ENCODE data around the gene TNFRSF21.
"Not testable (repeated sequence)": the region's sequence is repeated elsewhere in the genome, so short reads cannot be mapped to it uniquely, and the experiment has no call there.

Gene TNFRSF21

DNA sequence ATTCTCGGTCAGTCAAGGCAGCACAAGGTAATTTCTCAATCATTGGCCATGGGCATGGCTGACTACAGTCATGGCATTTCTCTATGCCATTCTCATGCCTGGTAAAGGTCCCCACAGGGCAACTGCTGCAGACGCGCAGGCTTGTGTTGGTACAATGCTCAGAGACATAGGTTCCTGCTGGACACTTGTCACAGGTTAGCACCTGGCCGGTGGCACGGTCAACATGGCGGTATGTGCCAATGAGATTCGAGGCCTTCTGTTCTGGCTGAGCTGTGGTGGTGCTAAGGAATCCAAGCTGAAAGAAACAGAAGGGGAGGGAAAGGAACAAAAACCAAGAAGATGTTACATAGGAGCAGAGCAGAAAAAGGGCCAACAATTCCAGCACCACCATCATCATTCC is 23.4 kb downstream of the TNFRSF21 start:
- no peak for DNase-seq

DNA sequence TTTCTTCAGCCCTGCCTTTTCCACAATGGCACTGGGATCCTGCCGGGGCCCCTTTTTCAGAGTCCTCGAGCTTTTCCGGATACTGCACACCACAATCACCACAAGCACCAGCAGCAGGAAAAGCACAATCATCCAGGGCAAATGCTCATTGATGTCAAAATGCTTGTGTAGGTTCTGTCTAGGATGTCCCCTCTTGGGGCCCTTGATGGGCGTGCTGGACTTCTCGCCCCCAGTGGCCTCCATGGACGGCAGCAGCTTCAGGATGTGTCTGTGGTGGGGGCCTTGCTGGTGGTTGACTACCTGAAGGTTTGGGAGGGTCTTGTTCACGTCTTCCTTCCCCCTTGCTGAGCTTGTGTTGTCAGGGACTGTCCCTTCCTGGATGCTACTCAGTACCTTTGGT is 25.7 kb downstream of the TNFRSF21 start:
- DNase-seq, result no peak

DNA sequence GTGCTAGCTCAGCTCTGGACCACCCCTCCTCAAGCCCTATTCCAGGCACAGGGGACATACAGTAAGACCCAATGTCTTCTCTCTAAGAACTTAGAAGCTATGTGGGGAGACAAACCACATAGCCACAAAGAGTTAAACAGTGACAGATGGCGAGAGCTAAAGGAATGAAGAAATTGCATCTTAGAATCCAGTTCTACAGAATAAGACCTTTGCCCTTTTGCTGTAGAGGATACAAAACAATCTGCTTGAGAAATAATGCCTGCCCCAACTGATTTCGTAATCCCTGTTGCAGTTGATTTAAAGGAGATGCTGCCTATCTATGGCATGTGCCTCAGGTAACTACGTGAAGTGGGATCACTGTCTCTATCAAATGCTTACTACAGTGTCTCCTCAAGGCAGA is 31.2 kb downstream of the TNFRSF21 start:
- DNase-seq, result no peak

DNA sequence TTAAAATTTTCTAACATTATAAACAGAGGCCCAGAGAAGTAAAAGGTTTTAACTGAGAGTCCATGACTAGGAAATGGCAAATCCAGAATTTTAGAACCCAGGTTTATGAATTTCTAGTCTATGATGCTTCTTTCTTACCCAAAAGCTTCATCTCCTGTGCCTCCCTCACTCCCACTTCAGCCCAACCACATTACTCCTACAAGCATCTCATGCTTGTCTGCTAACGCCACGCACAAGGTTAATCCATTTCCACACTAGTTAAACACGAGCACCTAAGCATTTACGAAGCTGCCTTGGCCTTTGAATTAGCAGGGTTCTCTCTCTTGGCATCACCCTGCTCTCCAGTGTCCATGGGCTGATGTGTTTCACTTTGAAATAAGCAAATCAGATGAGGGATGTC is 32.0 kb downstream of the TNFRSF21 start:
- DNase-seq, result no peak

DNA sequence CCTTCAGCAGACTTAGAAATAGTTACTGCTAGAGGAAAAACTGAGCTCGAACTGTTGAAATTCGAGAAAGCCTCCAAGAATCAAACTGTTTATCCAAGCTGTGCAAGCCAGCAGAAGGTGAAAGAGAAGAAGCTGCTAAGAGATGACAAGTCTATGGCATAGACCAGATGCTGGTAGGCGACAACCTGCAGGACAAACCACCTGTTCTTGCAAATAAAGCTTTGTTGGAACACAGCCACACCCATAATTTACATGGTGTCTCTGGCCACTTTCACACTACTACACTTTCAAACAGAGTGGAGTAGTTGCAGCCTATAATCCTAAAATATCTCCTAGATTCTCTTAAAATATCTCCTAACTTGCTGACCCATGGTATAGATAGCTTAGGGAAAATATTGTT is 33.3 kb downstream of the TNFRSF21 start:
- DNase-seq, result no peak

DNA sequence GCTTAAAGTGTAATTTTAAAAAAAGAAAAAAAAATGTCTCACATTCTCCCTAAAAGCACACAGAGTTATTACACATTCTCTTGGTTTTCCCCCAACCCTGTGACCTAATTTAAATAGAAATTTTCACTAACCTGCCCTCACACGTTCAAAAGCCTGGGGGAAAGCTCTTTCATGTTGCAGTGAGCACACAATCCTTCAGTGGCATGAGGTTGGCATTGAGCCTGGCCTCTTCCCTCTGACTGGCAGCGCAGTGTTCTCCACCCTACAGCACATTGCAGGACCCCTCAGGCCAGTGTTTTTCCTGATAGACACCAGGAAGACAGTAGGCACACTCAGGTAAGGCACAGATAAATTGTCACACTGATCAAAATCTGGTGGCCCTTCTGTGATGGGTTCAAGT is 34.1 kb downstream of the TNFRSF21 start:
- no peak for DNase-seq

DNA sequence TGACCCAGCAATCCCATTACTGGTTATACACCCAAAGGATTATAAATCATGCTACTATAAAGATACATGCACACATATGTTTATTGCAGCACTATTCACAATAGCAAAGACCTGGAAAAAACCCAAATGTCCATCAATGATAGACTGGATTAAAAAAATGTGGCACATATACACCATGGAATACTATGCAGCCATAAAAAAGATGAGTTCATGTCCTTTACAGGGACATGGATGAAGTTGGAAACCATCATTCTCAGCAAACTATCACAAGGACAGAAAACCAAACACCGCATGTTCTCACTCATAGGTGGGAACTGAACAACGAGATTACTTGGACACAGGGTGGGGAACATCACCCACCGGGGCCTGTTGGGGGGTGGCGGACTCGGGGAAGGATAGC is 34.6 kb downstream of the TNFRSF21 start:
- not testable (repeated sequence) for DNase-seq

DNA sequence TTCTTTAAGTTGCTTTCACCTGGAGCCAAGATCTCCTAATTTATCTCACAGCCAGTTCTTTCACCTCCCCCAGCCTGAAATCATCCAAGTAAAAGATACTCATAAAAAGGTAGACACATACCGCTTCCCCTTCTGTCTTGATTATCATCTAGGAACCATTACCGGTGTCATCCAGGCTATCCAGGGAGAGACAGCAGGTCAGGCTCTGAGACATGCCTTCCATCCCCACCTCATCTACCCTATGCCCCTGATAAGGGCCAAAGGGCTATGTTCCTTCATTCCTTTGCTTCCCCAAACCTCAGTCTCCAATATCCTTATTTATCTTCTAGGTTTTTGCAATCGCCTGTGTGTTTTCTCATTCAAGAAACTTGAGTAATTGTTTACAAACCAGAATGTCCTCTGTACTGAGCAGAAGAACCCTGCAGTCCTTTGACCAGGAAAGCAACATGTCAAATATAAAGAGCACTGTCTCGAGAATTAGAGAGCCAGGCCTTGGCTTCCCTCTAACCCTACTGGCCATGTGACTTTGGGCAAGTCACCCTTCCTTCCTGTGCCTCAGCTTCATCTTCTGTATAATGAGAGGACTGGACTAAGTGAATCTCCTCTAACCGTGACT is 41.0 kb downstream of the TNFRSF21 start:
- no peak for DNase-seq

DNA sequence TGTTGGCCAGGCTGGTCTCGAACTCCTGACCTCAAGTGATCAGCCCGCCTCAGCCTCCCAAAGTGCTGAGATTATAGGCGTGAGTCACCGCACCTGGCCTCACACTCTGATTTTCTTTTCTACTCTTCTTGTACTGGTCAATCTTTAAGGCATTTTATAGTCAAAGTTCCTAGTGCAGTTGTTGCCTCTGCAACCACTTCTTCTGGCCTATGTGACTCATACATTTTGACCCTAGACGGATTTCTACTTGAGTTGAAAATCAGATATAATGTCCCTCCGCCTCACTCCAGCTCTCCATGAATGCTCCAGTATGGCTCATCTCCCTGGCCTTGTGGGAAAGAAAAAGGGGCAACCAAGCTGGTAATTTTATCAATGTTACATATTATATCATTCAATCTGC is 42.4 kb downstream of the TNFRSF21 start:
- no peak for DNase-seq

DNA sequence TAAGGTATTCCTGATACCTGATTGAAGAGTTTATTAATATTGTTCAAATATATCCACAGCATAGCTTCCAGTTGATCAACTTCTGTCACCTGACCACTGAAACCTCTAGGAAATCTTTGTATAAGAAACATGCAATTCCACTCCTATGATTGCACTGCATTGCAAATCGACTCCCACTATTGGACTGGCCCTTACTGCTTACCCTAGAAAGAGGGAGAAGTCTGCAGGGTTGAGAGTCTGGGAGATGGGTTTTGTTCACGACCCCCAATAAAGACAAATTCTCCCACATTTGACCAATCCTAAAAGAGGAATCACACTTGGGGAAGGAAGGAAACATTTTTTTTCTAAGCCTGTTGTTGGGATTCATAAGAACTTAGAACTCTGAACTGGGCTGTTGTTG is 43.7 kb downstream of the TNFRSF21 start:
- no peak for DNase-seq

DNA sequence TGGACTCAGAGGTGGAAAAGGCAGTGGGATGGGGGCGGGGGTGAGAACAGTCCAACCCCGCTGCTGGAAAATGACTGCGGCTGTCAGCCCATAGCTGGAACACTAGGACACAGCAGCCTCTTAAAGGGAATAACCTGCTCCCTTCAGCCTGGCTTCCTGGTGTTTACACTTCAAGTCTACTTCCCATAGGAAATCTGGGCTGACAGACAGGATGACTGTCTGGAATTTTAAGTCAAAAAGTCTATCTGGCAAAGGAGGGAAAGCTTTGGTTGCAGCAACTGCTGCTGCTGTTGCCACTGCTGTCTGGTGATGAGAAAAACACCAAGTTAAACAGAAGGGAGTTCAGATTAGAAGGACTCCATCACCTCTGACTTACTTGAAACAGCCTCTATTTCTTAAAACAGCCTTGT is 44.9 kb downstream of the TNFRSF21 start:
- DNase-seq, result peak; percentile 52

DNA sequence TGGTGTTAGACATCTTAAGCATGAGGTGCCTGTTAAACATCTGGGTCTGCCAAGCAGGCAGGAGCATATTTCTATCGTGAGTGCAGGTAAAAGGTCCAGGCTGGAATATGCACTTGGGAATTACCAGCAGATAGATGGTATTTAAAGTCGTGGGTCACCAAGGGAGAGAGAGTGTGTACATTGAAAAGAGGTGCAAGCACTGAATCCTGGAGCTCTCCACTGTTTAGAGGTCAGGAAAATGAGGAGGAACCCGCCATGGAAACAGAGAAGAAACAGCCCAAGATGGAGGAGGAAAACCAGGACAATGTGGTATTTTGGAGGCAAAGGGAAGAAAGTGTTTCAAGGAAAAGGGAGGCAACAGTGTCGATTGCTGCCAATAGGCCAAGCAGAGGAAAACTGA is 46.4 kb downstream of the TNFRSF21 start:
- no peak for DNase-seq

DNA sequence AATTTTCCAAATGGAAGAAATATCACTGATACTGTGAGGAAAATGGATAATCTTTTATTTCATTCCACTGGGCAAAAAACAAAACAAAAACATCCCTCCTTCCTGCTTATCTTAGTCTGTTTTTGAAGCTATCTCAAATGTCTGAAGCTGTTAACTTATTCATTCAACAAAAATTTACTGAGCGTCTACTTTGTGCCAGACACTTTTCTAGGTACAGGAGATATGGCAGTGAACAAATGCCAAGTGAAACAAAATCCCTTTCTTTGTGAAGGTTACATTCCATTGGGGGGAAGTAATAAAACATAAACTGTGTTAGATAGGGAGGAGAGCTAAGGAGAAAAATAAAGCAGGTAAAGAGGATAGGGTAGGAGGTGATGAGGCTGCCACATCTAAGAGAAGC is 47.5 kb downstream of the TNFRSF21 start:
- DNase-seq, result no peak

DNA sequence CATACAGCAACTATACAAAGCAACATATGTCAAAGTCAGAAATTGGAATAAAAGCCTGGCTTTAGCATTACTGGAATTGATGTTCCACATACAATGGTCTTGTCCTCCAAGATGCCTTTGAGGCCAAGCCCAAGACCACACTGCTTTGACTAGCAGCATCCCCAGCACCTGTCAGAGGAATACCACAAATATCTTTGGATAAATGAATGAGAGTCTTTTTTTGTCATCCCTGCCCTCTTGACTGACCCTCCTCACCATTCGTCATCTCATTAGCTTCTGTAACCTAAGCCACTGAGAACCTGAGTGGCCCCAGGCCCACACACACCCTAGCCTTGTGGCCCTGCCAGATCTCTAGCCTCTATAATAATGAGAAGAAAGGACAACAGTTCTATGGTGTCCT is 48.5 kb downstream of the TNFRSF21 start:
- no peak for DNase-seq

DNA sequence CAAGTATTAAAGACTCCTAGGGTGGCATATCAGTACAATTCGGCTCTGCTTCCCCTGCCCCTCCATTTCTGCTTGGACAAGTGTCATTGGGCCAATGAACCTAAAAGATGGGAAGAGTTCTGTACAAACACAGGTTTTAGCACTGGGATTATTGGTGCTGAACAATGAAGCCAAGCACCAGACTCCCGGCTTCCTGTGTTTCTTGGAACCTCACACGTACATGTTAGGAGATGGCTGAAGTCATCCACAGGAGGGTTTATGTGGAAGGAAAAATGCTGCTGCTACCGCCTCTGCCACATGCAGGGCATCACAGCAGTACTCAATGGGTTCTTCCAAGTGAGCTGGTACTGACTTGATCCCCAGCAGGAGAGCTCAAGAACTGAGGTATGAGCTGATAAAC is 49.7 kb downstream of the TNFRSF21 start:
- no peak for DNase-seq

DNA sequence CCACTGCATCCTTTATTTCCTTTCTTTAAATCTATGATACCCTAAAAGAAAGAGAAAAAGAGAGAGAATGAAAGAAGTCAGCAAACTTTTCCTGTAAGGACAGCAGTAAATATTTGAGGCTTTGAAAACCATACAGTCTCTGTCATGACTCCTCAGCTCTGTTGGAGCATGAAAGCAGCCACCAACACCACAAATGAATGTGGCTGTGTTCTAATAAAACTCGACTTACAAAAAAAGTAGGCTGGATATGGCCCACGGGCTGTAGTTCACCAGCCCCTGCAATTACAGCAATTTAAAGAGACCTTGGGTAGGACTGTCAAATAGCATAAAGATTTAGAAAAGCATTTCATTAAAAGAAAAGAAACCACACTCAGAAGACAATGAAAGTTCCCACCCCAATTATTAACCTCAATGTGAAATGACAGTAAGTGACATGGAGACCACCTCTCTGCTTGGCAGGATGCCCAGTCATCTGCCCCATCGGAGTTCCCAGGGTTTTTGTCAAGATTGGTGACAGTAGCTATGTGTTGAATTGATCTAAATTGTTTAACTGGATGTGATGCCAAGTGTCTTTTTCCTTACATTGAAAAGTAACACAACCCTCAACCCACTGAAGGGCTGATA is 50.9 kb downstream of the TNFRSF21 start:
- no peak for DNase-seq

DNA sequence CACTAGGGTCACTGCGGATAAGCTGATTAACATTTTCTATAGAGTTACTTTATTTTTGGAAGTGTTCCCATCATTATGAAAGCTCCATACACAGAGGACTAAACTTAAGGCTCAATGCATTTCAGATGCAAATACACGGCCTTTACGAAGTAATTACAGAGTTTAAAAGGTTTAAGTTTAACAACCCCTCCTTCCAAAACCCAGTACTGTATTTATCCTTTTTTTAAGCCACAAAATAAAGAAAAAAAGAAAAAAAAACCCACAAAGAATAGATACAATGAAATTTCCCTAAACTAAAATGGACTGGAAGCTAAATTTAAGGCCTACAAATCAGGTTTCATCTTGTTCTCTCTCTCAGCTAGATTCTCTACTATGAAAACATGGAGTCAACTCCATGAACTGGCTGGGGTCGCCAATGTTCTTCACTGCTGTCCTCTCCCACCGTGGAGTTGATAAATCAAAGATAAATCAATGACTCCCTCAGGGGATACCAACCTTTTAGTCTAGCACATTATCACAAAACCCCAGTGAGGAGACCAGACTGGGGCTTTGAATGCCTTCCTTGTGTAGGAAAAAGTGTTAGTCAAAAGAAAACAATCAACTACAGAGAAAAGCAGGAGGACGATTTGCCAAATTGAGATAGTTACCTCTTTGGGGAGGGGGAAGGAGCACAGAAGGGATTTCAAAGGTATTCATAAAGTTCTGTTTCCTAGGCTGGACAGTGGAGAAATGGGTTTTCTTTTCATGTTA is 52.5 kb downstream of the TNFRSF21 start:
- no peak for DNase-seq

DNA sequence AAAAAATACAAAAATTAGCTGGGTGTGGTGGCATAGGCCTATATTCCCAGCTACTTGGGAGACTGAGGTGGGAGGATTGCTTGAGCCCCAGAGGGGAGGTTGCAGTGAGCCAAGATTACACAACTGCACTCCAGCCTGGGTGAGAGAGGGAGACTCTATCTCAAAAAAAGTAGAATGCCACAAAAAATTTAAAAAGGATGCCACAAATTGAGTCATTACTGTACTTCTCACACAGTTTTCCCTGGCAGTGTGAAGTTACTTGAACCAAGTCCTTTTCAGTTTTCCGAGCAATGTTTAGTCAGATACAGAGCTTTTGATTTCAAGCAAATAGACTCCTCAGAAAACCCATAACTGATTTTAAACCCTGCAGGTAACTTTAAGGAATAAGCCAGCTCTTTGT is 53.3 kb downstream of the TNFRSF21 start:
- DNase-seq, result no peak

DNA sequence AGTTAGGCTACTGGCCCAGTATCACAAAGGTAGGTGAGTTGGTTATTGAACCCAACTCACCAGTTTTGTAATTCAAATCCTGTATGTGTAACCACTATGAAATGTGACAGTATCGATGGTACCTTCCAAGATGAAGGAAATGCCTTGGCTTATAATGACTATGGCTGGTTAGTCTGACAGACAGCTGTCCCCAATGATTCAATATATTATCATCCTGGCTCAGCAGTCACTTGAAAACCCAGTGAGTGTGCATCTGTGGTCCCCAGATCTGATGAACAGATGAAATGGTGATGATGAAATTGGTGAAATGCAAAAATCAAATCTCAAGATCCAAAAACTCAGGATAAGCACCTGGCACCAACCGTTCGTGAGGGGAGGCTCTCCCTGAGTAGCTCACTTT is 54.8 kb downstream of the TNFRSF21 start:
- no peak for DNase-seq

DNA sequence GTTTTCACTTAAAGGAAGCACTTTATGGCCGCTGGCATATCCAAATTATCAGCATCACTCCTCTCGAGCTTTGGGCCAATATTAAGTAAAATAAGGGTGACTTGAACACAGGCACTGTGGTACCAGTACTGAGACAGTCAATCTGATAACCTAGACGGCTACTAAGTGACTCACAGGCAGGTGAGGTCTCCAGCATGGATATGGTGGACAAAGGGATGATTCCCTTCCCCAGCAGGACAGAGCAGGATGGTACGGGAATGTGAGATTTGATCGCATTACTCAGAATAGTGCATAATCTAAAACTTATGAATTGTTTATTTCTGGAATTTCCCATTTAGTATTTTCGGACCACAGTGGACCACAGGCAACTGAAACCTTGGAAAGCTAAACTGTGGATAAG is 55.7 kb downstream of the TNFRSF21 start:
- no peak for DNase-seq

DNA sequence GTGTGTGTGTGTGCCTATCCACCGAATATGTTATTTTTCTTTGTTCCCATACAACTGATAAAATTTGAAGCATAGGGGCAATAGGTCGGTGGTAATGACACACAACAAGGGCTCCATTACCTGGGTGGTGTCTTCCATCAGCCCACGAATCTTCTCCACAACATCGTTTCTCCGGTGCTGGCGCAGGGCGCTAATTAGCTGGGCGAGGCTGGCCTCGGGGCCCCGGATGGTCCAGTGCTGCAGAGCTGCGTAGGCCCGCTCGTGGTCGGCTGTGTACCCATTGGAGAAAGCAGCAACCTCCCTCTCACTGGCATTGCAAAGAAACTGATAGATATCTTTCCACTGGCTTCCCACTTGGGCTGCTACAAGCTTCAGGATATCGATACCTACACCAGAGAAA is 56.6 kb downstream of the TNFRSF21 start:
- no peak for DNase-seq

DNA sequence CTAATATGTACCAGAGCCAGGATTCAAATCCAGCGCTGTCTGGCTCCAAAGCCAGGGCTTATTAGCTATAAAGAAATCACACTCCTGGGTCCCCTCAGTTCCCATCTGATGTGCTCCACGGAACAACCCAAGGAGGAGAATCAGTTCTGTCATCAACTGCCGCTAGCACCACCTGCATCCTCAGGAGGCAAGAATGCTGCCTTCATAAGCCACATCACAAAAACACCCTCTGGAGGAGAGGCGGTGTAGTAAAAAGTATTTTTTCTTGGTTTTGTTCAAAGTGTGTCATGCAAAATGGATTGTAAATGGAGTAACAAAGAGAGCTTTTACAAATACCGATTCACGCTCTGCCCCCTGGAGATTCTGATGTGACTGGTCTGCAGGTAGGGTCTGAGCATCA is 57.1 kb downstream of the TNFRSF21 start:
- DNase-seq, result no peak

DNA sequence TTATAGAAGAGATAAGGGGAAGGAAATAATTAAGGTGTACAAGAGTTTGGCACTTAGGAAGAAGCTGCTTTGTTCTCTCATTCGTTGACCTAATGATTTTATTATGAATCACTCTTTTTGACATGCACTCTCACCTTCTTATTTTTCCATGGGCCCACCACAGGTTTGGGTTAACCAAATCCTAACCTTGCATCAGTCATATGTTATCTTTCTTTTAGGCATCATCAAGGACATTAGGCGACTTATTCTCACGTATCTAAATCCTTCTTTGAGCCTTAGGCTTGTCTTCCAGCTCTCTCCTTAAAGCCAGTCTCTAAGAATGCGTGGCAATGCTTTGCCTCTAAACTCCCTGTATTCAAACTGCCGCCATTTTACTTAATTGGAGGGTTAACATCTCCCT is 58.3 kb downstream of the TNFRSF21 start:
- no peak for DNase-seq

DNA sequence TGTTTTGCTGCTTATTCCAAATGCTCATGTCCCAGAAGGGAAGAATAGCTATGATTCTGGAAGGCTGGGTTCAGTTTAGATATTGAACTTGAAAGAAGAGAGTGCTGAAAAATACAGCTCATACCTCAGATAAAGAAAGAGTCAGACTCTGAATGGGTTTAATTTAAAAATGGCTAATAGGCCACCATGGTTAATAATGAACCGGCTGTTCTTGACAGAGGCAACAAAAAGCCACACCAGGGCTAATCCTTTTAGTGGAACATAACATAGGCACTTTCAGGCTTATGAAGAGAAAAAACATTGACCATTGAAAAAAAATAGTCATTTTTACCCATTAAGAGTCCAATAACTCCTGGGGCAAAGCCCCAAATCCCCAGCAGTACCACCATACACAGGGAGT is 59.4 kb downstream of the TNFRSF21 start:
- DNase-seq, result no peak

DNA sequence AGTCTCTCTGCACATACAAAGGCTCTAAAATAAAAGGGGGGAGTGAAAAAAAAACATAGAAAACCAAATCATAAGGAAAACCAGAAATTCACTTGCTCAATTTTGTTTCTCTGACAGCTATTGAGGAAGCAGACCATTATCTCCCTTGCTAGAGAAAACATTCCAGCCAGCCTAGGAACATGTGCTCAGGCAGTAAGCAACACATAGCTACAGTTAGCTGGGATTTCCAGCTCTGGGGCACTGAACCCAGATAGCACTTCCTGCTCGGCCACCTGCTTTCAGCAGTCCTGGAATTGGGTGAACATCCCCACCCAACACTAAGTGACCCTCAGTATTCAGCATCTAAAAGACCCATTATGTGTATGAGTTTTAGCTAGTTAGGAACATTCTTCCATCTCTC is 61.3 kb downstream of the TNFRSF21 start:
- DNase-seq, result no peak

Data from right hindlimb (tissue), 1 donor.